Stimulated activated CD4-positive, alpha-beta T cell treated with anti-CD3 and anti-CD28 coated beads, Interleukin-15, amount 100 ng/mL, for 48 hours (primary cell): ENCODE results near the gene UGT8.
"Not testable (repeated sequence)": the region's sequence is repeated elsewhere in the genome, so short reads cannot be mapped to it uniquely, and the experiment has no call there.

Experiments used
- DNase-seq, 2 donors: peaks; one replicate each; pipeline ENCODE4 v3.0.0-alpha.2; 2020; ENCODE audit warnings: low read depth in 2 of 2

The UGT8 gene

DNA sequence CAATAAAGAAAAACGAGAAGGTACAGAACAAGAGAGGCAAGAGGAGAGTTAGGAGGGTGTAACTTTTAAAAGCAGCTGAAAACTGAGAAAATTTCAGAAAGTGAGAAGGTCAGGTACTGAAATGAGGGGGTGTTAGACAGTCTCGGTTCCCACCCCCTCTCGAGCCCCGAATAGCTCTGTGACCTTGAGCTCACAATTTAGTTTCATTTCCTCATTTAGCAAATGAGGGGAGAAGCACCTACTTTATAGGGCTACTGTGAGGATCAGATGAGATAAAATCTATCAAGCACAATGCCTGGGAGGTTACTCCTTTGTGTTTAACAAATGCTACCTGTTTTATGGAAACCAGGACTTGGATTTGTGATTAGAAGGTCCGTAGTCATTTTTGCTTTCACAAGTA lies 4.9 kb downstream of the UGT8 start:
- no peak for DNase-seq

DNA sequence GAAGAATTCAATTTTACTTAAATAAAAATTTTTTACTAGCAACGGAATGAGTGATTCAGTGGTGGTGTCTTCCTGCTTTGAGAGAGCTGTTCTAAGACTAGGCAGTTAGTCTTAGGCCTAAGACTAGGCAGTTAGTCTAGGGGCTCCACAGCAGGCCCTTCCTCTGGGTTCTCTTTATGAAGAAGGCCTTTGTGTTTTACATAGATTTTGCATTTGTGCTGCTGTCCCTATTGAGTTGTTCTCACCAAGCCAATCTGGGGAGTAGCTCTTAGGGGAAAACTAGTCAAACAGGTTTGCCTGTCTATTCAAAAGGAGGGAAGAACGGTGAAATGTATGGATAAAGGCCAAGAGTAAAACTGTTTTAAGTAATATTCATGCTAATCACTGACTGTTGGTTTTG lies 7.6 kb downstream of the UGT8 start:
- DNase-seq, result no peak

DNA sequence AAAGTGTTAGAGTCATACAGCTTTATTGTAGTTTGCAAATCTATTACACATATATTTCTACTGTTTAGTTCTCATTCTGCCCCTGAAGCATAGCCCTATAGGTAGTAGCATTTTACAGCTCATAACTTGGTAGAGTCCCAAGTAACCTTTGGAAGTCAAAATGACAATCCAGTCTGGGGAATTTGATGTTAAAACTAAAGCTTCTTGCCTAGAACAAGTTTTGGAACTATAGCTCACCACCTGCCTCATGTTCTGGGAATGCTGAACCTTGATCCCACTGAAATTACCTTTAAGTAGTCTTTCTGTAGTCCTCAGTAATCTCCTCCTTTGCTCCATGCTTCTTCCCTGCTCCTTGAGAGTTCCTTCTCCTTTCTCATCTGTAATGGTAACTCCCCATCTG lies 8.4 kb downstream of the UGT8 start:
- no peak for DNase-seq

DNA sequence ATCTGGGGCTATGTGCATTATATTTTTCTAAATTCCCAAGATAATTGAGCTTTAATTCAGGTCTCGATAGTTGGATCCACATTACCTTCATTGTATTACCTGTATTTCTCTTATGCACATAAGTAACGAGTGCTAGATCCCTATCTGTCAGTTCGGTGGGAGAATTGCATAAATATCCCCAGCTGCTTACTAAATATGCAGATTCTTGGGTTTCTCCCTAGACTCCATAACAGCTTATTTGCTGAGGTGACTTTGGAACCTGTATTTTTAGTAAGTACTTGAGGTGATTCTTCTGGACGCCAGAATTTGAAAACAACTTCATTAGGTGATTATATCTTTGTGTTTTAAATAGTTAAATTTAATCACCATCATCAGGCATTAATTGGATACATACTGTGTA lies 15.0 kb downstream of the UGT8 start:
- no peak for DNase-seq

DNA sequence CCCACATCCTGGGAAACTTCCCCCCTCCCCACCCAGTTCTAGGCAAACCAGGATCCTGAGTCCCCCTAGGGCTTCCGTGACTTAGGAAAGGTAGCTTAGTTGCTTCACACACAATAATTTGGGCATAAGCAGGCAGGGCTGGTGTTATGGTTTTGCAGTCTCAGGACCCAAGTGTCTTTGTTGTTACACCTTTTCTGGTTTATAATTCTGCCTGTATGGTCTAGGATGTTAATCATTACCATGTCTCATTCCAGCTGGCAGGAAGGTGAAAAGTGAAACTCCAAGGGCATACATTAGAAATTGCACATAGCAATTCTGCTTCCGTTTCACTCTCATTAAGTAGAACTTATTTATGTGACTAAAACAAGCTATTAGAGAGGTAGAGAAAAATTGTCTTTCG lies 16.8 kb downstream of the UGT8 start:
- DNase-seq, result no peak

DNA sequence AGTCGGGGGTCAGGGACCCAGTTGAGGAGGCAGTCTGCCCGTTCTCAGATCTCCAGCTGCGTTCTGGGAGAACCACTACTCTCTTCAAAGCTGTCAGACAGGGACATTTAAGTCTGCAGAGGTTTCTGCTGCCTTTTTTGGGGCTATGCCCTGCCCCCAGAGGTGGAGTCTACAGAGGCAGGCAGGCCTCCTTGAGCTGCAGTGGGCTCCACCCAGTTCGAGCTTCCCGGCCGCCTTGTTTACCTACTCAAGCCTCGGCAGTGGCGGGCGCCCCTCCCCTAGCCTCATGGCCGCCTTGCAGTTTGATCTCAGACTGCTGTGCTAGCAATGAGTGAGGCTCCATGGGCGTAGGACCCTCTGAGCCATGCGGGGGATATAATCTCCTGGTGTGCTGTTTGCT lies 17.4 kb downstream of the UGT8 start:
- DNase-seq, result not testable (repeated sequence)

DNA sequence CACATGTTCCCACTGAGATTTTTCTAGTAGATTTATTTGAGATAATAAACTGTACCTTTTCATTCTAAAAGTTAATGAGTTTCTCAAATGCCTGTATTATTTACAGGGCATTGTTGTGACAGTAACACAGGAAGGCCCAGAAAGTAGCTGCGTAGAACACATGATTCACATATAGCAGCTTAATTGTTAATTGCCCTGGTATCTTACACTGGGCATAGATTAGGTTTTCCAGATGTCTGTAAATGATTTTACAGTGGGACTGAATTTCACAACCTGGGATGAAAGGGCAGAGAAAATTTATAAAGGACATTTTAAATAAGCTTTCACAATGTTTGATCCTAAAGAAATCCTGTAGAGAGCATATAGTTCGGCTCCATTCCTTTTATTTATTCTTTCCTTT lies 27.6 kb downstream of the UGT8 start:
- DNase-seq, result no peak

DNA sequence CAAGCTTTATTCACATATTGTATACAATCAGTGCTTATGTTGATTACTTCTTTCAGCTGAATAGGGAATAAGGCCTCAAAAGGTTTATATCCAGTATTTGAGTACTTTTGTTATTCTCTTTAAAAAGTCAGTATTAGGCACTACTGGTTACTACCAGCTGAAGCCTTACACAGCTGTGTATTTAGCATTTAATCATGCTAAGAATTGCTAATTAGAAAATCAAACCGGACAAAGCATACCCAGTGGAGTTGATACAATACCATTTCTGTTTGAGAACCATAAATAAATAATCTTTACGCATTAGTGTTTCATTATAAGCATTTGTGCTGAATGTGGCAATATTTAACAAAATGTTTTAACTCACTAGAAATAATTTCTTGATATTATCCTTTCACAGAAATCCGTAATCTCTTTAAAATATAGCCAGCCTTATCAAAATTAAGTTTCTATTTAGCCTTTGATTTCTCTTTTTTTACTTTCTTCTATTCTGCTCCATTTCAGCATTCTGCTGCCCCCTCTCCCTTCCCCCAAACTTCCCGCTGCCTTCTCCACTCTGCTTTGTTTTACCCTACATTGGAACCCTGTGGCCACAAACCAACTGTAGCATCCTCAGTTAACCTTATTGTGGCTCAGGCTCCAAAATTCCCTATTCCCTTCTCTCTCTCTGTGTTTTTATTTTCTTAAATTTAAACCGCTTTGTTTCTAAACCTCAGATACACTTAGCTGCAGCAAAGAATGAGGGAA lies 37.8 kb downstream of the UGT8 start:
- DNase-seq, result no peak

DNA sequence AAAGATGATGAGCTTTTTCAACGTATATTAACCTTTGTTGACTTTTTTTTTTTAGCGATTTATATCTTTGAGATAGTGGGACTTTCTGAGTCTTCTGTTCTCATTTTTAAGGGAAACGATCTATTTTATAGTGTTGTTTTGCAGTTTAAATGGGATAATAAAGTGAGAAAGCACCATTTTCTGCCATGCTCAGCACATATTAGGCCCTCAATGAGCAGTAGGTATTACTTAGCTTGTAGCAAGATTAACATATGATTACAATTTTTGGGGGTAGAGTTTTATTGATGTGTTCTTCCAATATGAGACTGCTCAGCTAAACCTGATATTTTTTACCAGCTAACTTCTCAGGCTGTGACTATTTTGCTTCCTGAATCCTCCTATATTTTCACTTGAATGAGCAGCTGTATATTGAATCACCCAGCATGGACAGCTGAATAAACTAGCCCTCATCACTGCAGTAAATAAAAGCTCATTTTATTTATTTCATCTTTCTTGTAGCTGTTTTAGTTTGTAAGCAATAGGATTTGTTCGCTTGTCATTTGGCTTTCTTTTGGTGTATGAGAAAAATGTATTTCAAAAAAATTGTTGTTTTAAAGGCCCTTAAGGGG lies 43.7 kb downstream of the UGT8 start:
- no peak for DNase-seq

DNA sequence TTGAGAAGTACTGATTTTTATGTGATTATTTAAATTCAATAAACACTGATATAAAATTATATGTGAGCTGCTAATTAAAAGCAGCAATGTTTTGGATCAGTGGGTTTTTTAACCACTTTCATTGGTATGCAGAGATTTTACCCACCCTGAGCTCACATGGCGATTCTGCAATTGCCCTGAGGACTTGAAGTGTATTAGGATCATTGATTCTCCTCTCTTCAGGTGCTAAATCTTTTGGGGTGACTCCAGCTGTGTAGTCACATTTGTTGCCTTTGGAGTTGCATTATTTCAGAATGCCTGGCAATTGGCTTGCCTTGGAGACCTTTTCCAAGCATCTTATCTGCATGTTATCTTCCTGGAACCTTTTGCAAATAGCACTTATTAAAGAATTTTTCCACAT lies 51.3 kb downstream of the UGT8 start:
- no peak for DNase-seq

DNA sequence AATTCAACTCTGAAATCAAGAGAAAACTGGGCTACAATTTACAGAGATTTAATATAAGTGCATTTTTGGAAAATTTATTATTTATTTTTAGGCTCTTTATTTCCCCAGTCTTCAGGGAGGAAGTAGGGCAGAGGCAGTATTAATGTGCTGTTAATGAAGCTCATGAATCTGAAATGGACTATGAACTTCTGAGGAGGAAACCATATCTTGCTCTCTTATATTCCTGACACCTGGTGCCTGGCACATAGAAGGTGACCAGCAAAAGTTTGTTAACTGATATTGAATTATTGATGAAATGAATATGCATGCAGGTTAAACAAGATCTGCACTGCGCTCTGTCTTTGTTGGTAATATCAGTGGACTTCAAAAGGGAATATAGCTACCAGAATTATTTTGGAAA lies 55.1 kb downstream of the UGT8 start:
- DNase-seq, result no peak

DNA sequence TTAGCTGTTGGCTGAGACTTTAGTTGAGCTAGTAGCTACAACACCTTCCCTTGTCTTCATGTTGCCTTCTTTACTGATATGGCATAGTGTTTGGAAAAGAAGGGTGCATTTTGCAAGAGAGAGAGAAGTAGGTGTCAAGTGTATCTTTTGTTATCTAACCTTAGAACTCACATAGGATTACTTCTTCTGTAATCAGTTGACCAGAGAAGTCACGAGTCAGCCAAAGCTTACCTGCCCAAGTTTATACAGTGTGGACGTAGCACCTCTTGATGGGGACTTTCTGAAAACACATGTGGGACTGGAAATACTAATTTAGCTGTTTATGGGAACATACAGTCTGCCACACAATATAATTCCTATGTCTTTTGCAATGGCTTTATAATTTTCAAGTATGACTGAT lies 56.0 kb downstream of the UGT8 start:
- DNase-seq, result no peak

DNA sequence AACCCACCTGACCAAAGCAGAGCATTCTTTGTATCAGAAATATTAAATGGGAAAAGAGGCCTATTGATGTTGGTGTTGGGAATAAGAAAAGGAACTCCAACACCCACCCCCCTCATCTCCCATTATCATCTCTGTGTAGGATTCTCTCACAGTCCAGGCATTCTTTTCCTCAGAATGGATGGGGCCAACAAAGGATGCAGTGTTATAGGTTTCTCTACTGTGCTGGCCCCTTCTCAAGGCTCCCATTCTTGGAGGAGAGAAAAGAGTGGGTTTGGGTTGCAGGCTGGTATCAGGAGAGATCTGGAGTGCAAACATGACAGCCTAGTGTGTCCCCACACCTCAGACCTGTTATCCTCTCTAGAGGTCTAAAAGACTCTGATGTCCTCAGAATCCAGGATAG lies 59.6 kb downstream of the UGT8 start:
- DNase-seq, result no peak

DNA sequence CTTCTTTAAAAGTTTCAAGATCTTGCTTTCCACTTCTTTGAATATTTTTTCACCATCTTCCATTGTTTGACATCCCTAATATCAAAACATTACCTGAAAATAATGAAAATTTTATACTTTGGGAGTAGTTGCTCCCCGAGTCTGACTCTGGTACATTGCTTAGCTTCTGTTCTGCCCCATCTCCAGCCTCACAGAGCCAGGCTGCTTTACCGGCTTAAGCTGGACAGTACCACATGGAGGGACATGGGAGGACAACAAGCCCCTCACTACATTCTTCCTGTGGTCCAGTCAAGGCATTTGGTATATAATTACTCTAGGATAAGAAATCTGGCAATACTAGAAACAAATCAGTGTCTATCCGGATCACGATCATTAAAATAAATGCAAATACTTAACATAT lies 60.2 kb downstream of the UGT8 start:
- no peak for DNase-seq

DNA sequence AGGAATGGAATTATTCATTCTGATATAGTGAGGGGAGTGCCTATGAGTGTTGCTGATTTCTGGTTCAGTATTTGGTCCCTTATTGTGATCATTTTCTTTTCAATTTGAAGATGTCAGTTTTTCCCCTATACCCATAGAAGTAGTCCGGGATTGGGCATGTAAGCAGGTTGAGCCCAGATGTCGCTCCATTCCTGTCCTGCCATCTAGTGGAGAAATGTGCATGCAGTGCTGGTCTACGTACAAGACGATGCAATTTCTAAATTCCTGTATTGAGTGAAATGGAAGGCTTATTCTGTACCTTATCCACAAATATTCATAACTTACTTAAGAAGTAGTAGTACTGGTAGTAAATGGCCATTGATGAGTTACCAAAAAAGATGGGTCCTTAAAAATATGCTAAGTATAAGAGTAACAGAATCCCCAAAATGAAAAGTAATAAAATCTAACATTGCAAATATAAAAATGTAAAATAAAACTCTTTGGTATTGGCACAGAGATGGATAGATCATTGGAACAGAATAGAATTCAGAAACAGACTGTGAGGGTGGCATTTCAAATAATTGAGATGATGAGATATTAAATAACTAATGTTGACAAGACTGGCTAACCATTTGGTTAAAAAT lies 60.9 kb downstream of the UGT8 start:
- DNase-seq, result peak in 1 of 2 donors; percentile 14

DNA sequence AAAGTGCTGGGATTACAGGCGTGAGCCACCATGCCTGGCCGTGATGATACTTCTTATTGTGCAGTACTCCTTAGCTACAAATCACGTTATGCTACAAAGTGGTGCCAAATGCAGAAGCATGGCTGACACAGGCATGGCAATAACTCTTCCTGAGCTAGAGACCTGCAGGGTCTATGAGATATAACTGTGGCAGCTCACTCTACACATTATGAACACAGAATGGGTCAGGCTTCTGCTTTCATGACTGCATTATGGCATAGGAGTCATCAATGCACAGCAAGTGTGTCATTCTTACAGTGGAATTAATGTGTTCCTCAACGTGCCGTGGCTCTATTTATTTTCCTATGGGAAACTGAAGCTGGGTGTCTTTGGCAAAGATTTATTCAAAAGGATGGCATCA lies 64.5 kb downstream of the UGT8 start:
- no peak for DNase-seq

DNA sequence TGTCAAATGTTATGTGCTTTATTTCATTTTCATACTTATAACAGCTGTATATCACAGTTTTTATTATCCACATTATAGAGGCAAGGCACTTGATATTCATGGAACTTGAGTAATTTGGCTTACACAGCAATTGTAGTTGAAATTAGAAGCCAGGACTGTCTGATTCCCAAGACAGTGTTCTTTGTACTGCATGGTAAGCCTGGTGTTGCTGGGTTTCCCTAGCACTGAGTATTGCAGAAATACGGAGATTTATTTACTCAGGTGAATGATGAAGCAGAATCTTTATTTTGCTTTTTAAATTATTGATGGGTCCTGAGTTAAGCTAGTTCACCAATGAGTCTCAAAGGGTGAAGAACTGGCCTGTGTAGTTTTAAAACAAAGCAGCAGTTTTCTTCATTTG lies 70.0 kb downstream of the UGT8 start:
- DNase-seq, result no peak

DNA sequence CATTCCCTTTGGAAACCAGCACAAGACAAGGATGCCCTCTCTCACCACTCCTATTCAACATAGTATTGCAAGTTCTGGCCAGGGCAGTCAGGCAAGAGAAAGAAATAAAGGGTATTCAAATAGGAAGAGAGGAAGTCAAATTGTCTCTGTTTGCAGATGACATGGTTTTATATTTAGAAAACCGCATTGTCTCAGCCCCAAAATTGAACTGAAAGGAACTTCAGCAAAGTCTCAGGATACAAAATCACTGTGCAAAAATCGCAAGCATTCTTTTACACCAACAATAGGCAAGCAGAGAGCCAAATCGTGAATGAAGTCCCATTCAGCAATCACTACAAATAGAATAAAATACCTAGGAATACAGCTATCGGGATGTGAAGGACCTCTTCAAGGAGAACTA lies 72.1 kb downstream of the UGT8 start:
- not testable (repeated sequence) for DNase-seq

DNA sequence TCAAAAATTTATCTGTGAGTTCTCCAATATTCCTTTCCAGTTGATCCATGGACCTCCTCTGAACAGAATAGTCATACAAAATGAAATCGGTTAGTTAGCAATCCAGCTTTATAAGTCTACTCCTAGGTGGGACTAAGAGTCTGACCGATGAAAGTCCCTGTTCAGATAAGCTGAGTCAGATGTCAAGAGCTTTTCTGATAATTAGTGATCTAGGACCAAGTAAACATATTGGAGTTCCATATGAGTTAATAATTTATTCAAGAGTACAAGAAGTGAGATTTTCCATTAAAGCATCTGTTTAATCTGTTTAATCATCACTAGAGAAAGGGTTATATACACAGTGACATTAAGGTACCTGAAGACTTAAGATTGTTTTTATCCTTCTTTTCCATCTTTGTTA lies 74.7 kb downstream of the UGT8 start:
- DNase-seq, result no peak

DNA sequence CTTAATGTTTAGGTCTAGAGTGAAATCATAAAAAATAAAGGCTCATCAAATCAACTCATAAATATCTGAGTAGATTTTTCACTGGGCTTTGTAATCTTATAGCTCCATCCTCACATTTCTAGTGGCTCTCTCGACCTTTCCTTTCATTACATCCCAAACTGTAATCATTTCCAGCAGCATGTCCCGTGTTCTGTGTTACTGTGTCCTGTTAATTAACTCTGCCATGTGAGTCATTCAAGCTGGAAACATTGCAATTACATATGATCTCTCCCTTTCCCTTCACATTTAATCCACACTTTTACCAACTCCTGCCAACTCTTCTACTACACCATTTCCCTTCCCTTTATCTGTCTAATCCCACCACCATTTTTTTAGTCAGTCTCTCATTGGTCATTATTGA lies 75.5 kb downstream of the UGT8 start:
- DNase-seq, result no peak

DNA sequence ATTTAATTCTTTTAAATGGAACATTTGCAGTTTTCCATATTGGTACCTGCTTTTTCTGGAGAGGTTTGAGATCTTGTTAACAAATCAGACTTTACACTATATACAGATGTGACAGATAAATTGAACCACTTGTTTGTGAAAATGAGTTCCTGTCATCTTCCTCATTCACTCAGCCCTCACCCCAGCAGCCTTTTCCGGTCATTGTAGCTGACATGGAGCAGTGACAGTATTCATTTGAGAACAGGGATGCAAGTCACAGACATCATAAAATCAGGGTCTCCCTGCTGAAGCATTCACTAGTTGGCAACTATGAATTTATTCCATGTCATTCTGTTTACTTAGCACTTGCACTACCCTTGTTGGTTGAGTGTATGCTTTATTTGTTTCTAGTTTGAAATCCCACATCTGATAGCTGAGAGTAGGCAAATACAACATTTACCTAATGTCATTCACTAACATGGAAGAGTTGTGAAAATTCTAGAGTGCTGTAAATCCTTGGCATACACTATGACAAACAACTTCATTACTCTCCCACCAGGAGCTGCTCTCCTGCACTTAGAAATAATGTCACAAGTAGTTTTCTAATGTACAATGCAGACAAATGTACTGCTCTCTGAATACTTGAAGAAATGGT lies 78.9 kb downstream of the UGT8 start:
- DNase-seq, result no peak

DNA sequence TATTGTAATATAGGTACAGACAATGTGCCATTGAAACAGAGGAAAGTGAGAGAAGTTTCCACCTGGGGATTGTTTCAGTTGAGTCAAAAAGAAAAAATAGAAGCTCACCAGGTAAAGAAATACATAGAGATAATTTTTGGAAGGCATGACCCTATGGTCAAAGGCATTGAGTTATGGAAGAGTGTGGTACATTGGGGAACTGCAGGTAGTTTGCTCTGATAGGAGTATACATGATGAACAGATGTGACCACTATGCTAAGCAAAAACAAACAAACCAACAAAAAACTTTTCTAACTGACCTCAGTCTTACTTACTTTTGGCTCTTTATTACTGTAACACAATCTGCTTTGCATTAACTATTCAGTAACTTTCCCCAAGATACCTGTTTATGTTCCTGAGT lies 85.9 kb downstream of the UGT8 start:
- no peak for DNase-seq

DNA sequence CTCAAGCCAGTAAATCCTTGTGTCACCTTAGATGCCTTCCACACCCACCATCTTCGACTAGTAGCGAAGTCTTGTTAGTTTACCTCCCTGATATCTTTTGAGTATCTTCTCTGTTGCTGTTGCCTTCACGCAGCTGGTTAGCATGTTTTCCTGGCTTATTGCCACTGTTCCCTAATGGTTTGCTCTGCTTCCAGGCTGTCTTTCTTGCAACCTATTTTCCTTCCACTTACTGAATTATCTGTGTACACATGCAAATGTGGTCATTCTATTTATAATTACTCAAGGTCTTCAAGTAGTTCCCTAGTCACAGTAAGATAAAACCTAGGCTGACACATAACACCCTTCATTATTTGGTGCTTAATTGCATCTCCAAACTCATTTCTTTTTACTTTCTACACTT lies 89.5 kb downstream of the UGT8 start:
- DNase-seq, result no peak
